HEK293 (cell line): ENCODE data around the gene PDXK.
A peak's percentile ranks its signal among the peaks of the same experiment; 100 is the strongest.

ENCODE experiments used
- CTCF ChIA-PET: fragments of 350-600 bp; formaldehyde crosslinking; extraction: SDS; loops from one replicate; lab custom pipeline; 2021; ENCODE audit warnings: antibody characterized with exemption; lab: Yijun Ruan, JAX
- POLR2A ChIA-PET: fragments of 300-600 bp; formaldehyde crosslinking; extraction: SDS; loops from one replicate; lab custom pipeline; 2020; ENCODE audit warnings: antibody characterized with exemption, inconsistent platforms; lab: Yijun Ruan, JAX
- H3K27ac ChIP-seq: fragments of 200-500 bp; sonication (Bioruptor generic); 2 replicates; pipeline ENCODE4 v1.5.1; 2014; ENCODE audit warnings: low read depth, low read length, control low read depth, inconsistent platforms; ENCODE audit errors: extremely low read depth
- H3K36me3 ChIP-seq, 2 experiments: fragments of 200-500 bp in 1 of 2; sonication (Bioruptor generic) in 1 of 2; 1 replicate in 1 of 2; 2 replicates in 1 of 2; pipeline ENCODE4 v1.5.1; 2014 to 2017; ENCODE audit warnings: inconsistent platforms in 2 of 2, low read length in 2 of 2; ENCODE audit not compliant: control insufficient read depth in 2 of 2, insufficient read depth in 1 of 2
- H3K4me1 ChIP-seq: fragments of 200-500 bp; sonication (Bioruptor generic); 2 replicates; pipeline ENCODE4 v1.5.1; 2014; ENCODE audit warnings: mild to moderate bottlenecking, low read length, inconsistent platforms; ENCODE audit not compliant: control insufficient read depth, insufficient read depth
- H3K4me3 ChIP-seq: 2 replicates; pipeline ENCODE4 v1.5.1; 2011; ENCODE audit warnings: low read depth, mild to moderate bottlenecking, control low read depth, low read length, moderate library complexity
- H3K9me3 ChIP-seq: fragments of 200-500 bp; sonication (Bioruptor generic); 2 replicates; pipeline ENCODE4 v1.5.1; 2014; ENCODE audit warnings: low read depth, low read length, inconsistent platforms; ENCODE audit not compliant: control insufficient read depth, insufficient read depth
- GLIS1 ChIP-seq: fragments of 450-650 bp; formaldehyde crosslinking; IDR thresholded peaks from 2 replicates; pipeline ENCODE4 v1.5.1; 2016; ENCODE audit warnings: missing biosample characterization, missing genetic modification characterization
- ZIC2 ChIP-seq: fragments of 450-650 bp; formaldehyde crosslinking; IDR thresholded peaks from 2 replicates; pipeline ENCODE4 v1.5.1; 2016; ENCODE audit warnings: missing biosample characterization, missing genetic modification characterization
- ZNF18 ChIP-seq: fragments of 450-650 bp; formaldehyde crosslinking; IDR thresholded peaks from 2 replicates; pipeline ENCODE4 v1.5.1; 2016; ENCODE audit warnings: missing biosample characterization, missing genetic modification characterization
- ZNF184 ChIP-seq: fragments of 450-650 bp; IDR thresholded peaks from 2 replicates; pipeline ENCODE4 v1.5.1; 2018; ENCODE audit warnings: missing biosample characterization, mild to moderate bottlenecking, missing genetic modification characterization
- ZNF214 ChIP-seq: fragments of 450-650 bp; formaldehyde crosslinking; IDR thresholded peaks from 2 replicates; pipeline ENCODE4 v1.5.1; 2017; ENCODE audit warnings: missing biosample characterization, mild to moderate bottlenecking, missing genetic modification characterization, borderline replicate concordance
- ZNF26 ChIP-seq: fragments of 450-650 bp; formaldehyde crosslinking; IDR thresholded peaks from 2 replicates; pipeline ENCODE4 v1.5.1; 2016; ENCODE audit warnings: missing biosample characterization, missing genetic modification characterization
- ZNF311 ChIP-seq: fragments of 450-650 bp; formaldehyde crosslinking; IDR thresholded peaks from 2 replicates; pipeline ENCODE4 v1.5.1; 2017; ENCODE audit warnings: missing biosample characterization, missing genetic modification characterization, borderline replicate concordance
- ZNF366 ChIP-seq: fragments of 450-650 bp; formaldehyde crosslinking; conservative IDR thresholded peaks from 2 replicates; pipeline ENCODE4 v1.5.1; 2016; ENCODE audit warnings: missing biosample characterization, missing genetic modification characterization
- ZNF600 ChIP-seq: fragments of 450-650 bp; formaldehyde crosslinking; IDR thresholded peaks from 2 replicates; pipeline ENCODE4 v1.5.1; 2016; ENCODE audit warnings: missing biosample characterization, missing genetic modification characterization
- ZNF629 ChIP-seq: fragments of 450-650 bp; formaldehyde crosslinking; IDR thresholded peaks from 2 replicates; pipeline ENCODE4 v1.5.1; 2017; ENCODE audit warnings: missing biosample characterization, missing genetic modification characterization
- ZNF645 ChIP-seq: fragments of 450-650 bp; formaldehyde crosslinking; IDR thresholded peaks from 2 replicates; pipeline ENCODE4; 2016; ENCODE audit warnings: missing biosample characterization, missing genetic modification characterization
- ZNF692 ChIP-seq: fragments of 450-650 bp; formaldehyde crosslinking; IDR thresholded peaks from 2 replicates; pipeline ENCODE4 v1.5.1; 2016; ENCODE audit warnings: missing biosample characterization, missing genetic modification characterization
- ZNF792 ChIP-seq: fragments of 450-650 bp; formaldehyde crosslinking; IDR thresholded peaks from 2 replicates; pipeline ENCODE4 v1.5.1; 2016; ENCODE audit warnings: missing biosample characterization, missing genetic modification characterization
- ZXDB ChIP-seq: fragments of 450-650 bp; formaldehyde crosslinking; IDR thresholded peaks from 2 replicates; pipeline ENCODE4 v1.5.1; 2016; ENCODE audit warnings: missing biosample characterization, missing genetic modification characterization
- TF ChIP-seq, protein P1 (sequence below): fragments of 450-650 bp; formaldehyde crosslinking; IDR thresholded peaks from 2 replicates; pipeline ENCODE4 v1.5.0; 2017; ENCODE audit warnings: missing biosample characterization, missing genetic modification characterization, borderline replicate concordance
- TF ChIP-seq, protein P2 (sequence below): IDR thresholded peaks from 2 replicates; pipeline ENCODE4 v1.6.1; 2011; ENCODE audit warnings: mild to moderate bottlenecking, low read depth, low read length, borderline replicate concordance

The PDXK gene

GRCh38 chr21:43731891-43732711 lies 13.2 kb downstream of the PDXK start:
- TF ChIP-seq ZNF366 (tag by site-specific recombination) (no peak), ZXDB (tag by site-specific recombination) (no peak), ZNF645 (tag by site-specific recombination) (no peak), ZNF692 (no peak), ZNF214 (tag by site-specific recombination) (no peak), GLIS1 (tag by site-specific recombination) (0 out of 2 replicates have a peak, but pooled peaks have one; percentile 7), ZIC2 (peak; percentile 87), ZNF26 (tag by site-specific recombination) (no peak), ZNF600 (tag by site-specific recombination) (peak; percentile 81), ZNF184 (no peak), ZNF629 (no peak), ZNF18 (tag by site-specific recombination) (no peak)
- TF ChIP-seq, protein P1, sequence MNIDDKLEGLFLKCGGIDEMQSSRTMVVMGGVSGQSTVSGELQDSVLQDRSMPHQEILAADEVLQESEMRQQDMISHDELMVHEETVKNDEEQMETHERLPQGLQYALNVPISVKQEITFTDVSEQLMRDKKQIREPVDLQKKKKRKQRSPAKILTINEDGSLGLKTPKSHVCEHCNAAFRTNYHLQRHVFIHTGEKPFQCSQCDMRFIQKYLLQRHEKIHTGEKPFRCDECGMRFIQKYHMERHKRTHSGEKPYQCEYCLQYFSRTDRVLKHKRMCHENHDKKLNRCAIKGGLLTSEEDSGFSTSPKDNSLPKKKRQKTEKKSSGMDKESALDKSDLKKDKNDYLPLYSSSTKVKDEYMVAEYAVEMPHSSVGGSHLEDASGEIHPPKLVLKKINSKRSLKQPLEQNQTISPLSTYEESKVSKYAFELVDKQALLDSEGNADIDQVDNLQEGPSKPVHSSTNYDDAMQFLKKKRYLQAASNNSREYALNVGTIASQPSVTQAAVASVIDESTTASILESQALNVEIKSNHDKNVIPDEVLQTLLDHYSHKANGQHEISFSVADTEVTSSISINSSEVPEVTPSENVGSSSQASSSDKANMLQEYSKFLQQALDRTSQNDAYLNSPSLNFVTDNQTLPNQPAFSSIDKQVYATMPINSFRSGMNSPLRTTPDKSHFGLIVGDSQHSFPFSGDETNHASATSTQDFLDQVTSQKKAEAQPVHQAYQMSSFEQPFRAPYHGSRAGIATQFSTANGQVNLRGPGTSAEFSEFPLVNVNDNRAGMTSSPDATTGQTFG, result no peak
- TF ChIP-seq, all 188 proteins: peak for 3
- no peak overlapping the region for H3K27ac ChIP-seq
- H3K4me3 ChIP-seq, result no peak overlapping the region
- H3K4me1 ChIP-seq, result peaks cover 6% of the 10 kb centered on the region; the same call in 1 of the 2 replicates
- CTCF ChIA-PET, result no interaction called here
- POLR2A ChIA-PET, result interaction anchor here (1.0 kb wide), 1 partner anchor 8 kb away, joined by 3 read pairs; no protein-coding TSS in a partner anchor
- no peaks in the 10 kb centered on the region for H3K9me3 ChIP-seq
- peaks cover 0 to 29% of the 10 kb centered on the region in 2 experiments; a peak in 2 of 3 replicates for H3K36me3 ChIP-seq

GRCh38 chr21:43733060-43733459 lies 14.1 kb downstream of the PDXK start:
- peaks cover 0 to 34% of the 10 kb centered on the region in 2 experiments; a peak in 2 of 3 replicates for H3K36me3 ChIP-seq
- no peak overlapping the region for H3K27ac ChIP-seq
- ChIA-PET POLR2A (interaction anchor here (1.0 kb wide), 1 partner anchor 9 kb away, joined by 3 read pairs; no protein-coding TSS in a partner anchor), CTCF (no interaction called here)
- H3K4me3 ChIP-seq, result no peak overlapping the region
- TF ChIP-seq ZNF311 (no peak), ZNF792 (no peak)
- TF ChIP-seq, protein P2, sequence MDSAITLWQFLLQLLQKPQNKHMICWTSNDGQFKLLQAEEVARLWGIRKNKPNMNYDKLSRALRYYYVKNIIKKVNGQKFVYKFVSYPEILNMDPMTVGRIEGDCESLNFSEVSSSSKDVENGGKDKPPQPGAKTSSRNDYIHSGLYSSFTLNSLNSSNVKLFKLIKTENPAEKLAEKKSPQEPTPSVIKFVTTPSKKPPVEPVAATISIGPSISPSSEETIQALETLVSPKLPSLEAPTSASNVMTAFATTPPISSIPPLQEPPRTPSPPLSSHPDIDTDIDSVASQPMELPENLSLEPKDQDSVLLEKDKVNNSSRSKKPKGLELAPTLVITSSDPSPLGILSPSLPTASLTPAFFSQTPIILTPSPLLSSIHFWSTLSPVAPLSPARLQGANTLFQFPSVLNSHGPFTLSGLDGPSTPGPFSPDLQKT, result no peak
- H3K9me3 ChIP-seq, result no peaks in the 10 kb centered on the region
- peaks cover 6% of the 10 kb centered on the region; the same call in 1 of the 2 replicates for H3K4me1 ChIP-seq
